HG03565 (cell line): Measurements from ENCODE around the gene PLA2G4E.

Experiments used
- ATAC-seq: cut with Tn5 transposase; IDR thresholded peaks from one replicate; pipeline ENCODE4 v1.9.1; 2021; ENCODE audit warnings: mild to moderate bottlenecking, moderate library complexity; ENCODE audit not compliant: unreplicated experiment

The PLA2G4E gene

GRCh38 chr15:41994171-41994650 lies 26.6 kb downstream of the PLA2G4E start:
- no peak for ATAC-seq

- no peak for ATAC-seq
Observed at GRCh38 chr15:41993472-41994170, 27.2 kb downstream of the PLA2G4E start.

- ATAC-seq, result no peak
Observed at GRCh38 chr15:41992803-41993190, 28.0 kb downstream of the PLA2G4E start.

- ATAC-seq, result no peak
Observed at GRCh38 chr15:41992151-41992802, 28.6 kb downstream of the PLA2G4E start.

- no peak for ATAC-seq
Observed at GRCh38 chr15:41990691-41991090, 30.2 kb downstream of the PLA2G4E start.

GRCh38 chr15:41990243-41990605 lies 30.6 kb downstream of the PLA2G4E start:
- no peak for ATAC-seq

GRCh38 chr15:41989573-41990242 lies 31.1 kb downstream of the PLA2G4E start:
- ATAC-seq, result no peak

GRCh38 chr15:41988896-41989572 lies 31.8 kb downstream of the PLA2G4E start:
- no peak for ATAC-seq

- no peak for ATAC-seq
Observed at GRCh38 chr15:41987925-41988275, 32.9 kb downstream of the PLA2G4E start.

- ATAC-seq, result no peak
Observed at GRCh38 chr15:41987246-41987924, 33.5 kb downstream of the PLA2G4E start.

GRCh38 chr15:41985236-41986160 lies 35.3 kb downstream of the PLA2G4E start:
- ATAC-seq, result no peak

- no peak for ATAC-seq
Observed at GRCh38 chr15:41984622-41985021, 36.2 kb downstream of the PLA2G4E start.

- ATAC-seq, result no peak
Observed at GRCh38 chr15:41983621-41984571, 36.9 kb downstream of the PLA2G4E start.

- ATAC-seq, result no peak
Observed at GRCh38 chr15:41983221-41983620, 37.6 kb downstream of the PLA2G4E start.

GRCh38 chr15:41982133-41982930 lies 38.5 kb downstream of the PLA2G4E start:
- ATAC-seq, result no peak

GRCh38 chr15:41981371-41982132 lies 39.3 kb downstream of the PLA2G4E start:
- no peak for ATAC-seq

- ATAC-seq, result no peak
Observed at GRCh38 chr15:41980654-41981323, 40.1 kb downstream of the PLA2G4E start.
